ENCODE results near the gene HS6ST3. TPM values are rescaled to one million over a fixed set of nuclear protein-coding genes. Genes with fewer than 3 reads are reported as not detected.

HS6ST3 gene
- total and polyA plus RNA-seq, 9 of the 15 experiments (the other 6 are each of a cell fraction or from before 2014, with no cell fraction given) = not detected

DNA sequence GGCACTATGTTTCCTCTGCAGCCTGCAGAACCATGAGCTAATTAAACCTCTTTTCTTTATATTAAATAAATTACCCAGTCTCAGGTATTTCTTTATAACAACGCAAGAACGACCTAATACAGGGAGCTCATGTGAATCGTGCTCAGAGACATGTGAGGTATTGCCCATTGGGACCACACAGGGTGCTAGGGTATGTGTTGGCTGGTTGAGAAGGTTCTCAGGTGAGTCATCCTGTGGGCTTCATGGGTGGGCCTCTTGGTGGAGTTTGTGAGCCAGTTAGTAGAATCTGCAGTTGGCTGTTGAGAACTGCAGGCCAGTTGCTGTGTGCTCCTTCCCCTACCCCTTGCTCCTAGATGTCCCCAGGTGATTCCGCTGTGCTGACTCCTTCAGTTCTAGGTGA is 163.0 kb downstream of the HS6ST3 start:
- Histone ChIP-seq H3K4me1 (replicated peaks in 1 of 2; ENCODE audit: control insufficient read depth in 2 of 2, insufficient read depth in 2 of 2, low read length in 2 of 2) (no peaks in the 10 kb centered on the region), H2AFZ (ENCODE audit: low read depth, low read length) (no peak overlapping the region), H3K9ac (ENCODE audit: insufficient read depth in 1 of 2, low read depth in 2 of 2, low read length in 2 of 2) (no peak overlapping the region), H3K4me3 (no peak overlapping the region), H3K36me3 (ENCODE audit: control insufficient read depth, insufficient read depth, low read length) (no peaks in the 10 kb centered on the region), H3K4me2 (ENCODE audit: insufficient read depth, low read length) (no peak overlapping the region), H3K9me1 (ENCODE audit: control insufficient read depth, insufficient read depth, low read length) (no peaks in the 10 kb centered on the region), H3K9me3 (replicated peaks; ENCODE audit: control insufficient read depth, insufficient read depth, low read depth, low read length) (no peaks in the 10 kb centered on the region), H3K79me2 (ENCODE audit: control insufficient read depth, insufficient read depth, low read length) (no peaks in the 10 kb centered on the region), H3K27me3 (ENCODE audit: control insufficient read depth in 2 of 2, insufficient read depth in 2 of 2, low read length in 2 of 2) (no peaks in the 10 kb centered on the region), H4K20me1 (replicated peaks; ENCODE audit: control insufficient read depth, insufficient read depth, low read length) (no peaks in the 10 kb centered on the region), H3K27ac (ENCODE audit: extremely low read depth, low read depth, low read length) (no peak overlapping the region)
- intact Hi-C loops (cut with micrococcal nuclease) (no loop called here), in situ Hi-C loops (cut with MboI) (no loop called here)
- no TSS peak for BruUV-seq (replicated peaks)
- no peak for DNase-seq (ENCODE audit: extremely low read depth in 1 of 4, low spot score in 3 of 4)
- WGBS (ENCODE audit: insufficient coverage, low coverage, missing lambda C conversion rate) = 0% methylated on average over 4 of the region's 4 CpGs
- POLR2A ChIA-PET = interaction anchor here (0.8 kb wide), 1 partner anchor 173 kb away, joined by 4 read pairs; no protein-coding TSS in a partner anchor
- TF ChIP-seq NCOA2 (IDR thresholded peaks at IDR 0.05; ENCODE audit: partially characterized antibody in 2 of 2) (no peak), NRF1 (conservative IDR thresholded peaks at IDR 0.05 in 1 of 2, IDR thresholded peaks at IDR 0.05 in 1 of 2) (no peak)
- TF ChIP-seq, protein P1, sequence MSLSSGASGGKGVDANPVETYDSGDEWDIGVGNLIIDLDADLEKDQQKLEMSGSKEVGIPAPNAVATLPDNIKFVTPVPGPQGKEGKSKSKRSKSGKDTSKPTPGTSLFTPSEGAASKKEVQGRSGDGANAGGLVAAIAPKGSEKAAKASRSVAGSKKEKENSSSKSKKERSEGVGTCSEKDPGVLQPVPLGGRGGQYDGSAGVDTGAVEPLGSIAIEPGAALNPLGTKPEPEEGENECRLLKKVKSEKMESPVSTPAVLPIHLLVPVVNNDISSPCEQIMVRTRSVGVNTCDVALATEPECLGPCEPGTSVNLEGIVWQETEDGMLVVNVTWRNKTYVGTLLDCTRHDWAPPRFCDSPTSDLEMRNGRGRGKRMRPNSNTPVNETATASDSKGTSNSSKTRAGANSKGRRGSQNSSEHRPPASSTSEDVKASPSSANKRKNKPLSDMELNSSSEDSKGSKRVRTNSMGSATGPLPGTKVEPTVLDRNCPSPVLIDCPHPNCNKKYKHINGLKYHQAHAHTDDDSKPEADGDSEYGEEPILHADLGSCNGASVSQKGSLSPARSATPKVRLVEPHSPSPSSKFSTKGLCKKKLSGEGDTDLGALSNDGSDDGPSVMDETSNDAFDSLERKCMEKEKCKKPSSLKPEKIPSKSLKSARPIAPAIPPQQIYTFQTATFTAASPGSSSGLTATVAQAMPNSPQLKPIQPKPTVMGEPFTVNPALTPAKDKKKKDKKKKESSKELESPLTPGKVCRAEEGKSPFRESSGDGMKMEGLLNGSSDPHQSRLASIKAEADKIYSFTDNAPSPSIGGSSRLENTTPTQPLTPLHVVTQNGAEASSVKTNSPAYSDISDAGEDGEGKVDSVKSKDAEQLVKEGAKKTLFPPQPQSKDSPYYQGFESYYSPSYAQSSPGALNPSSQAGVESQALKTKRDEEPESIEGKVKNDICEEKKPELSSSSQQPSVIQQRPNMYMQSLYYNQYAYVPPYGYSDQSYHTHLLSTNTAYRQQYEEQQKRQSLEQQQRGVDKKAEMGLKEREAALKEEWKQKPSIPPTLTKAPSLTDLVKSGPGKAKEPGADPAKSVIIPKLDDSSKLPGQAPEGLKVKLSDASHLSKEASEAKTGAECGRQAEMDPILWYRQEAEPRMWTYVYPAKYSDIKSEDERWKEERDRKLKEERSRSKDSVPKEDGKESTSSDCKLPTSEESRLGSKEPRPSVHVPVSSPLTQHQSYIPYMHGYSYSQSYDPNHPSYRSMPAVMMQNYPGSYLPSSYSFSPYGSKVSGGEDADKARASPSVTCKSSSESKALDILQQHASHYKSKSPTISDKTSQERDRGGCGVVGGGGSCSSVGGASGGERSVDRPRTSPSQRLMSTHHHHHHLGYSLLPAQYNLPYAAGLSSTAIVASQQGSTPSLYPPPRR (CRISPR knock-in tag; IDR thresholded peaks at IDR 0.05; ENCODE audit: borderline replicate concordance) = no peak
- no peak for FAIRE-seq
- no peak for ATAC-seq
- CTCF ChIA-PET (ENCODE audit: low intra/inter-chr PET ratio) = no interaction called here
